HUES64 (cell line): ENCODE data around the gene TOX3.

Experiments
- H3K27ac ChIP-seq: 2 replicates; pipeline ENCODE4 v1.7.0; 2013; ENCODE audit warnings: low read depth, low read length, inconsistent platforms
- H3K27me3 ChIP-seq: 2 replicates; pipeline ENCODE4 v1.6.1; 2013; ENCODE audit warnings: mild to moderate bottlenecking, low read length; ENCODE audit not compliant: insufficient read depth
- H3K36me3 ChIP-seq: 2 replicates; pipeline ENCODE4 v1.6.1; 2013; ENCODE audit warnings: mild to moderate bottlenecking, low read length; ENCODE audit not compliant: insufficient read depth
- H3K4me1 ChIP-seq: 2 replicates; pipeline ENCODE4 v1.6.1; 2013; ENCODE audit warnings: mild to moderate bottlenecking, low read length, moderate library complexity; ENCODE audit not compliant: insufficient read depth
- H3K4me3 ChIP-seq: 2 replicates; pipeline ENCODE4 v1.5.1; 2013; ENCODE audit warnings: mild to moderate bottlenecking, low read length, moderate library complexity
- H3K9ac ChIP-seq: 2 replicates; pipeline ENCODE4 v1.6.1; 2013; ENCODE audit warnings: mild to moderate bottlenecking, low read depth, low read length
- H3K9me3 ChIP-seq: 2 replicates; pipeline ENCODE4 v1.6.1; 2013; ENCODE audit warnings: low read depth, low read length; ENCODE audit not compliant: insufficient read depth
- WGBS: fragments of 150-250, 120-280 bp; methylation state at CpG from one replicate; pipeline ENCODE4 v1.1.7; 2013; ENCODE audit warnings: missing lambda C conversion rate; 5-methylcytosine and 5-hydroxymethylcytosine counted together

Gene TOX3

GRCh38 chr16:52416888-52417287 lies 130.1 kb downstream of the TOX3 start:
- no peaks in the 10 kb centered on the region for H3K4me1 ChIP-seq
- 78% methylated on average over 1 of the region's 1 CpG for WGBS
- no peaks in the 10 kb centered on the region for H3K36me3 ChIP-seq
- H3K9me3 ChIP-seq: peaks cover 9% of the 10 kb centered on the region; the same call in 1 of the 2 replicates
- no peaks in the 10 kb centered on the region for H3K27me3 ChIP-seq
- H3K27ac ChIP-seq: no peak overlapping the region
- no peak overlapping the region for H3K4me3 ChIP-seq
- H3K9ac ChIP-seq: no peak overlapping the region

- 93% methylated on average over 3 of the region's 3 CpGs for WGBS
These were observed 135.9 kb downstream of the TOX3 start for GRCh38 chr16:52411011-52411410.

GRCh38 chr16:52408191-52408845 lies 138.6 kb downstream of the TOX3 start:
- WGBS: 82% methylated on average over 1 of the region's 1 CpG
- Histone ChIP-seq H3K9me3 (no peaks in the 10 kb centered on the region), H3K27me3 (no peaks in the 10 kb centered on the region), H3K4me1 (no peaks in the 10 kb centered on the region; the same call in 1 of the 2 replicates), H3K9ac (no peak overlapping the region), H3K36me3 (no peaks in the 10 kb centered on the region), H3K4me3 (no peak overlapping the region), H3K27ac (no peak overlapping the region)

More at GRCh38 chr16:52411011-52411410, 135.9 kb downstream of the TOX3 start:
- no peak overlapping the region for H3K4me3 ChIP-seq
- H3K9ac ChIP-seq: no peak overlapping the region
- H3K9me3 ChIP-seq: no peaks in the 10 kb centered on the region
- H3K27ac ChIP-seq: no peak overlapping the region
- no peaks in the 10 kb centered on the region for H3K36me3 ChIP-seq
- H3K27me3 ChIP-seq: no peaks in the 10 kb centered on the region
- H3K4me1 ChIP-seq: no peaks in the 10 kb centered on the region; the same call in 1 of the 2 replicates

- 92% methylated on average over 1 of the region's 1 CpG for WGBS
- Histone ChIP-seq H3K9me3 (no peaks in the 10 kb centered on the region), H3K27ac (no peak overlapping the region), H3K4me1 (no peaks in the 10 kb centered on the region; the same call in 1 of the 2 replicates), H3K4me3 (no peak overlapping the region), H3K9ac (no peak overlapping the region), H3K27me3 (no peaks in the 10 kb centered on the region), H3K36me3 (no peaks in the 10 kb centered on the region)
These were observed 139.2 kb downstream of the TOX3 start for GRCh38 chr16:52407778-52408177.

- no peaks in the 10 kb centered on the region for H3K27me3 ChIP-seq
- no peak overlapping the region for H3K27ac ChIP-seq
- no peak overlapping the region for H3K9ac ChIP-seq
- H3K4me1 ChIP-seq: no peaks in the 10 kb centered on the region; the same call in 1 of the 2 replicates
- 91% methylated on average over 1 of the region's 1 CpG for WGBS
- H3K36me3 ChIP-seq: no peaks in the 10 kb centered on the region
- no peak overlapping the region for H3K4me3 ChIP-seq
- H3K9me3 ChIP-seq: no peaks in the 10 kb centered on the region
These were observed 141.5 kb downstream of the TOX3 start for GRCh38 chr16:52405441-52405840.

- Histone ChIP-seq H3K27me3 (no peaks in the 10 kb centered on the region), H3K9me3 (no peaks in the 10 kb centered on the region), H3K27ac (no peak overlapping the region), H3K4me3 (no peak overlapping the region), H3K9ac (no peak overlapping the region), H3K36me3 (no peaks in the 10 kb centered on the region), H3K4me1 (no peaks in the 10 kb centered on the region)
- WGBS: 98% methylated on average over 2 of the region's 2 CpGs
These were observed 142.4 kb downstream of the TOX3 start for GRCh38 chr16:52404546-52404945.

- no peak overlapping the region for H3K4me3 ChIP-seq
- WGBS: 86% methylated on average over 1 of the region's 1 CpG
- no peaks in the 10 kb centered on the region for H3K36me3 ChIP-seq
- no peaks in the 10 kb centered on the region for H3K9me3 ChIP-seq
- no peak overlapping the region for H3K9ac ChIP-seq
- H3K4me1 ChIP-seq: peaks cover 7% of the 10 kb centered on the region; the same call in 1 of the 2 replicates
- no peaks in the 10 kb centered on the region for H3K27me3 ChIP-seq
- H3K27ac ChIP-seq: no peak overlapping the region
These were observed 147.8 kb downstream of the TOX3 start for GRCh38 chr16:52399116-52399515.

- no peak overlapping the region for H3K27ac ChIP-seq
- H3K4me1 ChIP-seq: peaks cover 7% of the 10 kb centered on the region; the same call in 1 of the 2 replicates
- no peaks in the 10 kb centered on the region for H3K27me3 ChIP-seq
- no peak overlapping the region for H3K9ac ChIP-seq
- no peaks in the 10 kb centered on the region for H3K36me3 ChIP-seq
- 86% methylated on average over 3 of the region's 3 CpGs for WGBS
- no peaks in the 10 kb centered on the region for H3K9me3 ChIP-seq
- no peak overlapping the region for H3K4me3 ChIP-seq
These were observed 148.4 kb downstream of the TOX3 start for GRCh38 chr16:52398491-52398960.

GRCh38 chr16:52398021-52398420 lies 148.9 kb downstream of the TOX3 start:
- Histone ChIP-seq H3K4me1 (peaks cover 7% of the 10 kb centered on the region; the same call in 1 of the 2 replicates), H3K27ac (no peak overlapping the region), H3K27me3 (no peaks in the 10 kb centered on the region), H3K9ac (no peak overlapping the region), H3K36me3 (no peaks in the 10 kb centered on the region), H3K4me3 (no peak overlapping the region), H3K9me3 (no peaks in the 10 kb centered on the region)
- 96% methylated on average over 1 of the region's 1 CpG for WGBS

- WGBS: over 99% methylated on average over 3 of the region's 3 CpGs
- no peaks in the 10 kb centered on the region for H3K36me3 ChIP-seq
- H3K27me3 ChIP-seq: no peaks in the 10 kb centered on the region
- no peak overlapping the region for H3K4me3 ChIP-seq
- no peak overlapping the region for H3K27ac ChIP-seq
- no peak overlapping the region for H3K9ac ChIP-seq
- no peaks in the 10 kb centered on the region for H3K9me3 ChIP-seq
- H3K4me1 ChIP-seq: no peaks in the 10 kb centered on the region
These were observed 153.5 kb downstream of the TOX3 start for GRCh38 chr16:52393448-52393847.

- 0 out of 2 replicates have a peak, but pooled peaks cover under 1% of the 10 kb centered on the region for H3K4me1 ChIP-seq
- no peak overlapping the region for H3K4me3 ChIP-seq
- no peaks in the 10 kb centered on the region for H3K27me3 ChIP-seq
- no peaks in the 10 kb centered on the region for H3K36me3 ChIP-seq
- H3K9ac ChIP-seq: no peak overlapping the region
- no peaks in the 10 kb centered on the region for H3K9me3 ChIP-seq
- WGBS: 100% methylated on average over 1 of the region's 1 CpG
- no peak overlapping the region for H3K27ac ChIP-seq
These were observed 157.9 kb downstream of the TOX3 start for GRCh38 chr16:52389045-52389444.
